Subcutaneous adipose tissue (tissue), 4 donors: Measurements from ENCODE around the gene HAAO. TPM values are rescaled to one million over a fixed set of nuclear protein-coding genes. Genes with fewer than 3 reads are reported as not detected.

Source experiments
- total RNA-seq, 4 donors: library from RNA; depleted of rRNA; stranded (reverse); fragments of >200 nt; gene quantifications; one replicate each; pipeline ENCODE4 v1.1.0, GENCODE V29; 2016
- TF ChIP-seq, protein P1 (sequence below): fragments of 450-650 bp; IDR thresholded peaks from one replicate; pipeline ENCODE4 v1.5.1; 2016; ENCODE audit warnings: low read depth, mild to moderate bottlenecking, control low read depth, antibody characterized with exemption, moderate library complexity

The HAAO gene
- total RNA-seq, 4 donors from 2014 or later = 1.1 to 10.2 (median 5.9) TPM

DNA sequence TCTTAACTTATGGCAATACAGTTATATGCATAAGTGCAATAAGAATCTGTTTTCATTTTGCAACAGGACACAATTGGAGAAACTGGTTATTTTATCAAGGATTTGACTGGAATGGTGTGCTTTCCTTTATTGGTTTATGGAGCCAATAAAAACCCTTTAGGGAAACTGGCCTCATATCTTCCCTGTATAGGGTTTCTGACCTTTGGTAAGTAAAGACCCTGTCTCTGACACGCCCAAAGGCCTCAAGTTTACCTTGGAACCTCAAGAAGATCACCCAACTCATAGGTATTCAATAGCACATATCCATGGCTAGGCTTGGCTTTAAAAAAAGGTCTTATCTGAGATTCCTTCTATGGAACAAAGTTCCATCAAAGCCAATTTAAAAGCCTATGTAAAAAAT, 11.2 kb downstream of the HAAO start:
- TF ChIP-seq, protein P1, sequence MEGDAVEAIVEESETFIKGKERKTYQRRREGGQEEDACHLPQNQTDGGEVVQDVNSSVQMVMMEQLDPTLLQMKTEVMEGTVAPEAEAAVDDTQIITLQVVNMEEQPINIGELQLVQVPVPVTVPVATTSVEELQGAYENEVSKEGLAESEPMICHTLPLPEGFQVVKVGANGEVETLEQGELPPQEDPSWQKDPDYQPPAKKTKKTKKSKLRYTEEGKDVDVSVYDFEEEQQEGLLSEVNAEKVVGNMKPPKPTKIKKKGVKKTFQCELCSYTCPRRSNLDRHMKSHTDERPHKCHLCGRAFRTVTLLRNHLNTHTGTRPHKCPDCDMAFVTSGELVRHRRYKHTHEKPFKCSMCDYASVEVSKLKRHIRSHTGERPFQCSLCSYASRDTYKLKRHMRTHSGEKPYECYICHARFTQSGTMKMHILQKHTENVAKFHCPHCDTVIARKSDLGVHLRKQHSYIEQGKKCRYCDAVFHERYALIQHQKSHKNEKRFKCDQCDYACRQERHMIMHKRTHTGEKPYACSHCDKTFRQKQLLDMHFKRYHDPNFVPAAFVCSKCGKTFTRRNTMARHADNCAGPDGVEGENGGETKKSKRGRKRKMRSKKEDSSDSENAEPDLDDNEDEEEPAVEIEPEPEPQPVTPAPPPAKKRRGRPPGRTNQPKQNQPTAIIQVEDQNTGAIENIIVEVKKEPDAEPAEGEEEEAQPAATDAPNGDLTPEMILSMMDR = no peak

GRCh38 chr2:42777883-42778805, 14.2 kb downstream of the HAAO start:
- TF ChIP-seq, protein P1 = no peak

DNA sequence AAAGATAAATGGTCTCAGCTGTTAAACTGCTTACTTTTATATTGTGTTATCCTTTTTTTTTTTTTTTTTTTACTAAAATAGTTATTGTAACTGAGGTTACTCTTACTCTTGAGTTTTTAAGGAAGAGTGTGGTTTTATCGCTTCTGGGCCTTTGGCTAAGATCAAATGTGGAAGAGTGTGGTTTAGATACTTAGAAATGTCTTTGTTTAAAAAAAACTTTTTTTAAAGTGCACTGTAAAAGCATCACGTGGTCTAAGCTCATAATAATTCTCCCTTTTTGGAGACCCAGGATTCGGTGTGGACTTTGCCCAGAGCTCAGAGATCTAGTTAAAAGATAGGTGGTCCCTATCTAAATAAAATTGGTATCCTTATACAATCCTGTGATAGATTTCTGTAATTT, 16.6 kb downstream of the HAAO start:
- TF ChIP-seq, protein P1 = no peak

GRCh38 chr2:42775186-42775585, 17.2 kb downstream of the HAAO start:
- TF ChIP-seq, protein P1 = no peak

- TF ChIP-seq, protein P1 = no peak
Measured at GRCh38 chr2:42771546-42772153, 20.7 kb downstream of the HAAO start.

- TF ChIP-seq, protein P1 = no peak
Measured at GRCh38 chr2:42770288-42771131, 21.9 kb downstream of the HAAO start.
